Caco-2 (cell line): ENCODE results near the gene PLXNA4. TPM values are rescaled to one million over a fixed set of nuclear protein-coding genes. Genes with fewer than 3 reads are reported as not detected.

ENCODE experiments used
- BruUV-seq: library from RNA; stranded (reverse); fragments of 400-500 nt; replicated peaks from 2 replicates; lab custom pipeline; 2021; lab: Mats Ljungman, UMichigan
- CTCF ChIA-PET: fragments of 300-600 bp; sonication (Branson Sonifier 250); formaldehyde crosslinking; loops from one replicate; lab custom pipeline; 2022; ENCODE audit warnings: antibody characterized with exemption; lab: Charles Lee
- POLR2A ChIA-PET: fragments of 300-600 bp; sonication (Branson Sonifier 250); formaldehyde crosslinking; loops from one replicate; lab custom pipeline; 2022; ENCODE audit warnings: antibody characterized with exemption; lab: Charles Lee
- DNase-seq, 2 experiments: peaks; one replicate each; pipeline versions ENCODE4 v3.0.0 to v3.0.0-alpha.2; 2020 to 2022
- H3K27me3 ChIP-seq: replicated peaks from 2 replicates; pipeline ENCODE4 v1.6.0; 2011; ENCODE audit warnings: low read length; ENCODE audit not compliant: control insufficient read depth, insufficient read depth
- H3K36me3 ChIP-seq: 2 replicates; pipeline ENCODE4 v1.5.1; 2011; ENCODE audit warnings: low read length; ENCODE audit not compliant: control insufficient read depth, insufficient read depth
- H3K4me1 ChIP-seq: fragments of 250-450 bp; sonication (Bioruptor Pico); 2 replicates; pipeline ENCODE4 v1.5.1; 2020; ENCODE audit warnings: mild to moderate bottlenecking
- H3K4me3 ChIP-seq: 2 replicates; pipeline ENCODE4 v1.5.1; 2011; ENCODE audit warnings: low read depth, mild to moderate bottlenecking, control low read depth, low read length
- H3K9me3 ChIP-seq: fragments of 250-450 bp; sonication (Bioruptor Pico); 2 replicates; pipeline ENCODE4 v1.5.1; 2020; ENCODE audit warnings: mild to moderate bottlenecking, moderate library complexity
- H3K27ac Mint-ChIP-seq: one replicate; pipeline ENCODE4 v1.8.0; 2022; ENCODE audit warnings: mixed read lengths; ENCODE audit not compliant: unreplicated experiment
- H3K27me3 Mint-ChIP-seq: one replicate; pipeline ENCODE4 v1.8.0; 2022; ENCODE audit warnings: mixed read lengths; ENCODE audit not compliant: insufficient read depth, unreplicated experiment
- H3K36me3 Mint-ChIP-seq: one replicate; pipeline ENCODE4 v1.8.0; 2022; ENCODE audit warnings: mild to moderate bottlenecking, mixed read lengths; ENCODE audit not compliant: insufficient read depth, unreplicated experiment
- H3K4me1 Mint-ChIP-seq: one replicate; pipeline ENCODE4 v1.8.0; 2022; ENCODE audit warnings: low read depth, mixed read lengths; ENCODE audit not compliant: unreplicated experiment
- H3K4me3 Mint-ChIP-seq: one replicate; pipeline ENCODE4 v1.8.0; 2022; ENCODE audit warnings: mild to moderate bottlenecking, moderate library complexity, mixed read lengths; ENCODE audit not compliant: unreplicated experiment
- H3K9me3 Mint-ChIP-seq: one replicate; pipeline ENCODE4 v1.8.0; 2022; ENCODE audit warnings: mixed read lengths; ENCODE audit not compliant: unreplicated experiment
- CTCF ChIP-seq, 2 experiments: fragments of 200-600 bp in 1 of 2; IDR thresholded peaks; 1 replicate in 1 of 2; 2 replicates in 1 of 2; pipeline versions ENCODE4 v1.5.1 to v1.8.0; 2011 to 2022; ENCODE audit warnings: antibody characterized with exemption in 1 of 2, control low read depth in 1 of 2, inconsistent platforms in 1 of 2, low read depth in 1 of 2, low read length in 1 of 2, mild to moderate bottlenecking in 1 of 2, moderate library complexity in 1 of 2; ENCODE audit not compliant: insufficient read depth in 1 of 2, severe bottlenecking in 1 of 2, unreplicated experiment in 1 of 2
- intact Hi-C: fragments of 100-400 bp; cut with micrococcal nuclease; formaldehyde crosslinking; loops from one replicate; pipeline ENCODE4 v1.10.0; 2022; ENCODE audit not compliant: unreplicated experiment
- total RNA-seq: library from RNA; stranded (reverse); gene quantifications from 2 replicates; pipeline ENCODE4 v1.2.3, GENCODE V29; 2022

PLXNA4 gene
- total RNA-seq, 1 experiment from 2014 or later = 0.43 TPM

DNA sequence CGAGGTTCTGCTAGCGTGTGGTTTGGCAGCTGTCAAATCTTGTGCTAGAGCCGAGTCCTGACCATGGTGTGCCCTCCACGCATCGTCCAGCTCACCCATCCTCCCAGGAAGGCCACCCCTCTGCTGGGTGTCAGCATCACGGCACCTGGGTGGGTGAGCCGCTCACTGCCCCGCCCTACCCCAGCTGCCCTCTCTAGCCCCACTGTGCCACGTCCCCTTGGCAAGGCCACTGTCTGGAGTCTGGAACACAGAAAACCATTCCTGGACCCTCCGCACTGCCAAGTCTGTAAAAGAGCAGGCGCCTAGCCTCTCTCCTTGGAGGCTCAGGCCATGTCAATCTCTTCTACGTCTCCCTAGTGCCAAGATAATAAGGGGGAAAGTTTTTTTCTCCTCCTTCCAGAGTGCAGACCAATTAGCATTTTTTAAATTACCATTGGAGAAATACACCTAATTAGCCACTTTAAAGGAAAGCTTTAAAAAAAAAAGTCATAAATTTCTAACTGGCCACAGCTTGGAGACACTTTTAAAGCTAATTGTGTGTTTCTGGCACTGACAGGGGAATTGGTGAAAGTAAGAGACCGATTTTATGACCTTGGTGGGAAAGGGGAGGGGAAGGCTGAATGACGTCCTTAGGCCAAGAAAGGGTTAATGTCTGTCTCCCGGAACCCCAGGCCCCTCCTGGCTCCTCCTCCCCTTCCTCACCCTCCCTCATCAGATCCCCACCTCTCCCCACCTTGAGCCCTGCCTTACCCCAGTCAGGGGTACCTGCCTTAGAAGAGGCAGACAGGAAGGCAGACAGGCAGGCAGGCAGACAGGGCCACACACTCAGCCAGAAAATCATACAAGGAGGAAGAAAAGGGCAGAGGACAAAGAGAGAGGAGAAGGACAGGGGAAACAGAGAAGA, 151.2 kb downstream of the PLXNA4 start:
- ChIA-PET CTCF (interaction anchor here (0.6 kb wide), 1 partner anchor 156 kb away, joined by 3 read pairs; no protein-coding TSS in a partner anchor), POLR2A (interaction anchor here (0.6 kb wide), 1 partner anchor 657 kb away, joined by 3 read pairs; the partner anchor contains the start of gene CHCHD3)
- Mint-ChIP-seq H3K27ac (no peak overlapping the region), H3K9me3 (peaks cover 15% of the 10 kb centered on the region), H3K4me1 (no peaks in the 10 kb centered on the region), H3K36me3 (no peaks in the 10 kb centered on the region), H3K4me3 (no peak overlapping the region), H3K27me3 (peaks cover 3% of the 10 kb centered on the region)
- intact Hi-C loops = no loop called here
- H3K9me3 ChIP-seq = no peaks in the 10 kb centered on the region
- no peaks in the 10 kb centered on the region for H3K4me1 ChIP-seq
- no peak for DNase-seq
- BruUV-seq = no TSS peak
- H3K36me3 ChIP-seq = no peaks in the 10 kb centered on the region
- TF ChIP-seq CTCF (IDR thresholded peaks at IDR 0.05; ENCODE audit: insufficient read depth in 1 of 2, low read depth in 1 of 2, low read length in 1 of 2, severe bottlenecking in 1 of 2, unreplicated experiment in 1 of 2) = no peak
- no peak overlapping the region for H3K4me3 ChIP-seq
- no peaks in the 10 kb centered on the region for H3K27me3 ChIP-seq

GRCh38 chr7:132424277-132424676, 152.0 kb downstream of the PLXNA4 start:
- POLR2A ChIA-PET = interaction anchor here (0.6 kb wide), 2 partner anchors 146 to 657 kb away, joined by 3 read pairs; partner anchors contain the start of gene CHCHD3
- intact Hi-C loops = no loop called here
- no peak for TF ChIP-seq CTCF (IDR thresholded peaks at IDR 0.05; ENCODE audit: insufficient read depth in 1 of 2, low read depth in 1 of 2, low read length in 1 of 2, severe bottlenecking in 1 of 2, unreplicated experiment in 1 of 2)

DNA sequence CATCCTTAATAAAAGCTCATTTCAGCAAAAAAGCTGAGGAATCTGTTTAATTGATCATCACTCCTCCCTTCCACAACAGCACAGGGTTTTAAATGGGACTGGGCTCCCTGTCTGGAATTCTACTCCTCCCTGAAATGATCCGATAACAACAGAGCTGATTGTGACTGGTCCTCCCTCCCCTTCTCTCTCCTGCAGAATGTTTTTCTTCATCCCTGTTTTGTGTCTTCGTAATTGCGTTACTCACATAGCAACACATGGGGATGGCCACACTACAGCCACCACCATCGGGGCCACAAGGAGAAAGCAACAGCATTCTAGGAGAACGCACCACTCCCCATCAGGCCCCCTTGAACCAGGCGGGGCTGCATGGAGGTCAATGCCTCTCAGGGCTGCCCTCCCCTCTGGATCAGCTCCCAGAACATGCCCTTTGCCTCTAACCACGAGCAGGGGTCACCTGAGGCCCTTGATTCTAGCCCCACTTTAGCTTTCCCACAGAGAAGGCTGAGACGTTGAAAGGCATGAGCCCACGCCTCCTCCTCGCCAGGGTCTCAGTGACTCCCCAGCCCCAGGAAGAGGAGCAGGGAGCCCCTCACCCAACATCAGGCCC, 152.6 kb downstream of the PLXNA4 start:
- TF ChIP-seq CTCF (IDR thresholded peaks at IDR 0.05; ENCODE audit: insufficient read depth in 1 of 2, low read depth in 1 of 2, low read length in 1 of 2, severe bottlenecking in 1 of 2, unreplicated experiment in 1 of 2) = no peak
- H3K4me1 Mint-ChIP-seq = no peaks in the 10 kb centered on the region
- intact Hi-C loops = no loop called here
- H3K9me3 ChIP-seq = no peaks in the 10 kb centered on the region
- peaks cover 15% of the 10 kb centered on the region for H3K9me3 Mint-ChIP-seq
- no peaks in the 10 kb centered on the region for H3K36me3 Mint-ChIP-seq
- H3K27me3 ChIP-seq = no peaks in the 10 kb centered on the region
- peaks cover 3% of the 10 kb centered on the region for H3K27me3 Mint-ChIP-seq
- POLR2A ChIA-PET = interaction anchor here (0.6 kb wide), 1 partner anchor 147 kb away, joined by 3 read pairs; no protein-coding TSS in a partner anchor
- no peaks in the 10 kb centered on the region for H3K36me3 ChIP-seq
- no peak overlapping the region for H3K27ac Mint-ChIP-seq
- no TSS peak for BruUV-seq
- DNase-seq = no peak
- no peaks in the 10 kb centered on the region for H3K4me1 ChIP-seq
- CTCF ChIA-PET = no interaction called here
- no peak overlapping the region for H3K4me3 ChIP-seq
- H3K4me3 Mint-ChIP-seq = no peak overlapping the region

More at GRCh38 chr7:132424277-132424676, 152.0 kb downstream of the PLXNA4 start:
- no peak overlapping the region for H3K4me3 ChIP-seq
- Mint-ChIP-seq H3K4me1 (no peaks in the 10 kb centered on the region), H3K9me3 (peaks cover 15% of the 10 kb centered on the region), H3K27me3 (peaks cover 3% of the 10 kb centered on the region), H3K36me3 (no peaks in the 10 kb centered on the region), H3K4me3 (no peak overlapping the region), H3K27ac (no peak overlapping the region)
- no peaks in the 10 kb centered on the region for H3K9me3 ChIP-seq
- BruUV-seq = no TSS peak
- H3K36me3 ChIP-seq = no peaks in the 10 kb centered on the region
- no peaks in the 10 kb centered on the region for H3K27me3 ChIP-seq
- DNase-seq = no peak
- no peaks in the 10 kb centered on the region for H3K4me1 ChIP-seq
- CTCF ChIA-PET = interaction anchor here (0.6 kb wide), 1 partner anchor 156 kb away, joined by 3 read pairs; no protein-coding TSS in a partner anchor
